Measurements from ENCODE around the gene EIF3A. TPM values are rescaled to one million over a fixed set of nuclear protein-coding genes. Genes with fewer than 3 reads are reported as not detected.
"Not testable (repeated sequence)": the region's sequence is repeated elsewhere in the genome, so short reads cannot be mapped to it uniquely, and the experiment has no call there.

Gene EIF3A
- total RNA-seq, 2 donors from 2014 or later, result 82.2 to 101 TPM

DNA sequence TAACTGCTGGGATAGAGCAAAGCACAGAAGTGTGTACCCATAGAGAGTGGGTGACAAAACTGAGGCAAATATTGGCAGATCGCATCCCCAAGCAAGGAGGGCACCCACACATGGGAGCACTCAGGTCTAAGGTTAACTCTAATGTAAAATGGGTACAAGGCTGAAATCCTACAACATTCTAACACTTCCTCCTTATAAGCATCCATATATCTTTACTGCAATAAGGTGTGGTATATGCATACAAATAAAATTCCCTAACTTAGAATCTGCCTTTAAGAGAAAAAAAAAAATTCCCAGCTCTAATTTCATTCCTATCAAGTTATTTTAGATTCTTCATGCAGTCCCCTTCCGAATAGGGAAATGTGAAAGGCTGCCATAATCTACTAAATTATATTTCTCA is 18.7 kb downstream of the EIF3A start:
- no peak for DNase-seq (ENCODE audit: low spot score)
- intact Hi-C loops (cut with DNase I), result no loop called here

DNA sequence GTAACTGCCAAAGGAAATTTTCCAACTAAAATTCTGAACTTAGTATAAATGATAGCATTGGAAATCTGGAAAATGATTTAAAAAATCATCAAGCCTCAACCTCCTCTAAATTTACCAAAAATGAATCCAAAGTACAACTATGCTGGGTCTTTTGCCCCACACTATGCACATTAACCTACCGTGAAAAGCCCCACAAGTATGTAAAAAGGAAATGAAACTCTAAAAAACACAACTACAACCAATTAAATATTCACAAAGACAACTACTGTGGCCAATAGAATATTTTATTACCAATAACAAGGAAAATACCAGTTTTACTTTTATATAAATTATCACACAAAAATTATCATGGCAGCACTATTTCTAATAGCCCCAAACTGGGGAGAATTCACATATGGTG is 19.3 kb downstream of the EIF3A start:
- no peak for DNase-seq (ENCODE audit: low spot score)
- intact Hi-C loops (cut with DNase I), result no loop called here

DNA sequence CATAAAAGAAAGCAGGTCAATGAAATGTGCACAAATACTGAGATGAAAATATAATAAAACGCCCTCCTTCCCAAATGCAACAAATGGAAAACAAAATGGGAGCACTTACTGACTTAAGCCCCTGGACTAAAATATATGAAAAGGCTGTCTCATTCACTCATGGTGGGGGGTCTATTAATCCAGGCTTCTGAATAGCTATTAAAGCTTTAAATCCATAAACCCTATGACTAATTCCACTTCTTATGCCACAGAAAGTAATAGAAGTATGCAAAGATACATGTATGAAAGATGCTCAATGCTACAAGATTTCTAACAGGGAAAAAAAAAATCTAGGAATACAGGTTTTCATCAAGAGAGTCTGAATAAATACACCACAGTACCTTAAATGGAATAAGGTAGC is 20.5 kb downstream of the EIF3A start:
- DNase-seq (ENCODE audit: low spot score), result no peak
- intact Hi-C loops (cut with DNase I), result no loop called here

DNA sequence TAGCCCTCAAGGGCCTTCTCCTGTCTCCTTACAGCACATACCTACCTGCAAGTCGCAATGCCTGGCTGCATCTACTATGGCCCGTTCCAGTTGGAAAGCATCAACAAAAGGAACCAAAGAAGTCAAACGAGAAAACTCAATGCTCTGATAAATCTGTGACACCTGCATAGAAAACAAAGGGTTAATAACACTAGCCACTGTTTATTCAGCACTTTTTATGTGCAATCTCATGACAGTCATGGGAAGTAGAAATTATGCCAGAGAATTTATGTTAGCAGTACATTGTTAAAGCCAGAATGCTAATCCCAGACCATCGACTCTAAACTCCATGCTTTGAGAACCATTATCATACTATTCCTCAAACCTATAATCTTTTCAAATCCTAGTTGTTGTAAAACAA is 21.1 kb downstream of the EIF3A start:
- intact Hi-C loops (cut with DNase I), result no loop called here
- no peak for DNase-seq (ENCODE audit: low spot score)

DNA sequence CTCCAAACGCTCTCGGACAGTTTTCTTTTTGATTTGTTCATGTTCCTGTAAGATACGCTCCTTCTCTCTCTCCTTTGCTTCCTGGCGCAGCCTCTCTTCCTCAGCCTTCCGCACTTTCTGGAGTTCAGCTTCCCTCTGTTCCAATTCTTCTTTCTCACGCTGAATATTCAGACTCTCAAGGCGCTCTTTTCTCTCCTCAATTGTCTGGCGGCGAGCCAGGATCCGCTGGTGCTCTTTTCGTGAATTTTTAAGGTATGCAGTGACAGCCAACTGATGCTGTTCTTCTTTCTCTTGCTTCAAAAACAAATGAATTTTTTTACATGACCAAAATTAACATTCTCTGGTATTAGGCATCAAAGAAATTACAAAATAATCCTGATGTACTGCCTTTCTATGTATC is 22.6 kb downstream of the EIF3A start:
- intact Hi-C loops (cut with DNase I), result no loop called here
- DNase-seq (ENCODE audit: low spot score), result no peak

DNA sequence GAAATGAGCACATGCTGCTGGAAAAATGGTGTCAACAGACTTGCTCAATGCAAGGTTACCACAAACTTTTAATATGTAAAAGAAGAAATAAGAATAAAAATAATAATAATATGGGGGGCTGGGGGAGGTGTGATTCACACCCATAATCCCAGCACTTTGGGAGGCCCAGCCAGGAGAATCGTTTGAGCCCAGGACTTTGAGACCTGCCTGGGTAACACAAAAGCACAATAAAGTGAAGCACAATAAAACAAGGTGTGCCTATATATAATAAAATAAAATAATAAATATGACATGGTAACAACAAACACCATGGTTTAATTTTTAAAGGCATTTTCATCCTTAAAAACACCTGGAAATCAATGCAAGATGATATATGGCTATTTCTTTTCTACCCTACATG is 25.1 kb downstream of the EIF3A start:
- DNase-seq (ENCODE audit: low spot score), result no peak
- intact Hi-C loops (cut with DNase I), result no loop called here

DNA sequence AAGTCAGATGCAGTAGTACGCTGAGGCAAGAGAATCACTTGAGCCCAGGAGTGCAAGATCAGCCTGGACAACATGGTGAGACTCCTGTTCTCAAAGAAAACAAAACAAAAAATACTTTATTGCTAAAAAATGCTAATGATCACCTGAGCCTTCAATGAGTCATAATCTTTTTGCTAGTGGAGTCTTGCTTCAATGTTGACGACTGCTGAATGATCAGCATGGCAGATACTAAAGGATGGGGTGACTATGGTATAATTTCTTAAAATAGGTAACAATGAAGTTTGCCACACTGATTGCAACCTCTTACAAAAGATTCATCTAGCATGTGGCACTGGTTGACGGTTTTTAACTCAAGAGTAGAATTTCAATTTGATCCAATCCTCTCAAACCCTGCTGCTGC is 28.8 kb downstream of the EIF3A start:
- intact Hi-C loops (cut with DNase I), result no loop called here
- DNase-seq (ENCODE audit: low spot score), result no peak

DNA sequence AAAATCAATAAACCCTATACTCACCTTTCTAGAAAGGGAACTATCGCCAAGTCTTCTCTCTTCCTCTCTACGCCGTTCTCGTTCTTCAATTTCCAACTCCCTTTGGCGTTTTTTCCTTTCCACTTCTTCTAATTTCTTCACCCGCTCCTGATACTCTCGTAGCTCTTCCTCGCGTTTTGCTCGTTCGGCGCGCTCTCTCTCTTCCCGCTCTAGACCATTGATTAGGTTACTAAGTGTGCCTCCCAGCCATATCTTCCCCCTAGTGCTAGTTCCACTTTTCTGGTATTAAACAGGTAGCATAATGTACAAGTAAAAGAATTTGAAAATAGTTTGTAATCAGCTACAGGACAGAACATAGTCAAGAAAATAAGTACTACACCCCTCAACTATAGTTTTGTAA is 30.8 kb downstream of the EIF3A start:
- DNase-seq (ENCODE audit: low spot score), result no peak
- intact Hi-C loops (cut with DNase I), result no loop called here

DNA sequence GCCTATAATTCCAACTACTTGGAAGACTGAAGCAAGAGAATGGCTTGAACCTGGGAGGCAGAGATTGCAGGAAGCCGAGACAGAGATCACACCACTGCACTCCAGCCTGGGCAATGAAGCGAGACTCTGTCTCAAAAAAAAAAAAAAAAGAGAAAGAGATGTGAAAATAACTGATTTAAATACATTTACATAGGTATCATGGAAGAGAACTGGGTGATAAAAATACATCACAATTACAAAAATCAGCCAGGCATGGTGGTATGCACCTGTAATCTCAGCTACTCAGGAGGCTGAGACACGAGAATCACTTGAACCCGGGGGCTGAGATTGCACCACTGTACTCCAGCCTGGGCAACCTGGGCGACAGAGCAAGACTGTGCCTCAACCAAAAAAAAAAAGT is 31.3 kb downstream of the EIF3A start:
- intact Hi-C loops (cut with DNase I), result no loop called here
- DNase-seq (ENCODE audit: low spot score), result no peak

DNA sequence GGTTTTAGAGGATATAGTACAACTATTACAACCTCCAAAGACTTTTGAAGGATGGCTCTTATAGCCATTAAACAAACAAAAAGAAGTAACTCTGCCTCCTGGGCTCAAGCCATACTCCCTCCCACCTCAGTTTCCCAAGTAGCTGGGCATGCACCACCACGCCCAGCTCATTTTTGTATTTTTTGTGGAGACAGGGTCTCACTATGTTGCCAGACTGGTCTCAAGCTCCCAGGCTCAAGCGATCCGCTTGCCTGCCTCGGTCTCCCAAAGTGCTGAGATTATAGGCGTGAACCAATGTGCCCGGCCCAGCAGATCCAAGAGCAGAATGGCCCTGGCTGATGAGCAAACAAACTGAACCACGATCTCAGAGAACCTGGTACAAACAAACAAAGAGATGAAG is 35.1 kb downstream of the EIF3A start:
- DNase-seq (ENCODE audit: low spot score), result no peak
- intact Hi-C loops (cut with DNase I), result no loop called here

DNA sequence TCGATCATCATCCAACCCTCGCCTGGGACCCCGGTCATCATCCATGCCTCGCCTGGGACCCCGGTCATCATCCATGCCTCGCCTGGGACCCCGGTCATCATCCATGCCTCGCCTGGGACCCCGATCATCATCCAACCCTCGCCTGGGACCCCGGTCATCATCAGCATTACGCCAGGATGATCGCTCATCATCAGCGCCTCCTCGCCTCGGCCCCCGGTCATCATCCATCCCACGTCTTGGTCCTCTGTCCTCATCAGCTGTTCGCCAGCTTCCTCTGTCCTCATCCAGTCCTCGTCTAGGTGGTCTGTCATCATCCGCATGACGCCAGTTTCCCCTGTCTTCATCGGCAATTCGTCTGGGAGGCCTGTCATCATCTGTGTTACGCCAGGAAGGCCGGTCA is 38.4 kb downstream of the EIF3A start:
- DNase-seq (ENCODE audit: low spot score), result no peak
- intact Hi-C loops (cut with DNase I), result no loop called here

DNA sequence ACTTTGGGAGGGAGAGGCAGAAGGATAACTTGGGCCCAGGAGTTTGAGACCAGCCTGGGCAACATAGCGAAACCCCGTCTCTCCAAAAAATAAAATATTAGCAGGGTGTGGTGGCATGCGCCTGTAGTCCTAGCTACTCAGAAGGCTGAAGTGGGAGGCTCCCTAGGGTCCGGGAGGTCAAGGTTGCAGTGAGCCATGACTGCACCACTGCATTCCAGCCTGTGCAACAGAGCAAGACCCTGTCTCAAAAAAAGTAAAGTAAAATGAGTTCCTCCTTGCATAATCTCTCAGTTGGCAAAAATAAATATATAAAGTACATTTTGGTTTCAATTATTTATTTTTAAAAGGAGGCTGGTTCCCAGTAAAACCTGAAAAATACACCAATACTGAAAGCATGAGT is 39.3 kb downstream of the EIF3A start:
- DNase-seq (ENCODE audit: low spot score), result no peak

DNA sequence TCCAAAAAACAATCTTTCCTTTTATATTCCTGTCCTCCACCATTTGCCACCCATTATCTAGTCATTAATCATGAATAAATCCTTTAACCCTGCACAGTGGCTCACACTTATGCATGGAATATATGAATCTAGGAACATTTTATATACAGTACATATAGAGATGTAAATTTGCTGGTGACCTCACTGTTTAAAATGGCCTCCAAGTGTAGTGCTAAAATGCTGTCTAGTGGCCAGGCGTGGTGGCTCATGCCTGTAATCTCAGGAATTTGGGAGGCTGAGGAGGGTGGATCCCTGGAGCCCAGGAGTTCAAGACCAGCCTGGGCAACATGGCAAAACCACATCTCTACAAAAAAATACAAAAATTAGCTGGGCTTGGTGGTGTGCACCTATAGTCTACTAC is 41.5 kb downstream of the EIF3A start:
- intact Hi-C loops (cut with DNase I), result no loop called here
- DNase-seq (ENCODE audit: low spot score), result no peak

More for the DNA sequence above, 39.3 kb downstream of the EIF3A start:
- intact Hi-C loops (cut with DNase I), result no loop called here

DNA sequence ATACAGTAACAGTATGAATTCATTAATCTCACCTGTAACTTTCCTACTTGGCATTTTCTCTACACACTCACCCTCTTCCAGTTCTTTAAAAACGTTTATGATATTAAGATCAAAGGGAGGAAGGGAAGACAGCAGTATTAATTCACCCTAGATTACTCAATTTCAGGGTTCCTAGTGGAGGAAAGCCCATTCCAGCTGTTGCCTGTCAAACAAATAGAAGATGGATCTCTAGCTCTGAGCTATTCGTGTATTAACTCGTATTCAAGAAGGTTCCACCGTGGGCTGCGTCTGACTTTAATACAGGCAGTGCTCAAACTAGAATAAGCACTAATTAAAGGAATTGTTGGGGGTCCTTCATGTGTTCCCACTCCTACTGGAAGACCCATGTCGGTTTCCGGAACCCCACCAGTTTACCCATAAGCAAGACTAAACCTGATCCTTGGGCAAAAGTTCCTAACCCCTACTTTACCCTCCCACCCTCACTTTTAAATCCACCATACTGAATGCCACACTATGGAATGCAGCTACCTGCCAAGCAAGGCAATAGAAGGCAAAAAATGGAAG is 49.0 kb downstream of the EIF3A start:
- DNase-seq (ENCODE audit: low spot score), result no peak
- intact Hi-C loops (cut with DNase I), result loop anchor here in 1 of 2 donors (5.0 kb wide), 1 partner anchor 41 kb away; no protein-coding TSS in a partner anchor

DNA sequence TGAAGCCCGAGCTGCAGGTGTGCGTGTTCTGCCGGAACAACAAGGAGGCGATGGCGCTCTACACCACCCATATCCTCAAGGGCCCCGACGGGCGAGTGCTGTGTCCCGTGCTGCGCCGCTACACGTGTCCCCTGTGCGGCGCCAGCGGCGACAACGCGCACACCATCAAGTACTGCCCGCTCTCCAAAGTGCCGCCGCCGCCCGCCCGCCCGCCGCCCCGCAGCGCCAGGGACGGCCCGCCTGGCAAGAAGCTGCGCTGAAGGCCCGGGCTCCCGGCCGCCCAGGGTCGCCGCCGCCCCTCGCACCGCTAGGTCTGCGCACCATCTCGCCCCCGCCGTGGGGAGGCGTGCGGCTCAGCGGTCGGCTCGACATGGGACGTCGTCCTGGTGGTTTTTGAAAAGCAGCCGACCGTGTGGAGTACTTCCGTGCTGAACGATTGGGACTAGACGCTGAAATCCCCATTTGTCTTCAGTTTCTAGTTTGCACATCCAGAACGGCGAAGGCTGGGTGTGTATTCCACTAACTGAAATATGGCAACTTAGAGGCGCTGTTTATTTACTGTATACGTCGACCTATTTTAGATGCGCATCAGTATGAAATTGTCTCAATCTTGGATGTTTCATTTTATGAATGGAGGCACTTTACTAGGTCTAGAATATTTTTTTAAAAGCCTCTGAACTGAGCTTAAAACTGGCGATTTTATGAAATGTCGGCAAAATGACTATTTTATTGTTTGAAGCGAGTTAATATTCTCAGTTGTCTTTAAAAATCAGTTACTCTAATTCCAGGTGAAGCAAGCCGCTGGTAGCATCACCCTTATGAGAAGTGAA is 50.0 kb downstream of the EIF3A start:
- intact Hi-C loops (cut with DNase I), result loop anchor here in 1 of 2 donors (5.0 kb wide), 1 partner anchor 42 kb away; no protein-coding TSS in a partner anchor
- DNase-seq (ENCODE audit: low spot score), result no peak

DNA sequence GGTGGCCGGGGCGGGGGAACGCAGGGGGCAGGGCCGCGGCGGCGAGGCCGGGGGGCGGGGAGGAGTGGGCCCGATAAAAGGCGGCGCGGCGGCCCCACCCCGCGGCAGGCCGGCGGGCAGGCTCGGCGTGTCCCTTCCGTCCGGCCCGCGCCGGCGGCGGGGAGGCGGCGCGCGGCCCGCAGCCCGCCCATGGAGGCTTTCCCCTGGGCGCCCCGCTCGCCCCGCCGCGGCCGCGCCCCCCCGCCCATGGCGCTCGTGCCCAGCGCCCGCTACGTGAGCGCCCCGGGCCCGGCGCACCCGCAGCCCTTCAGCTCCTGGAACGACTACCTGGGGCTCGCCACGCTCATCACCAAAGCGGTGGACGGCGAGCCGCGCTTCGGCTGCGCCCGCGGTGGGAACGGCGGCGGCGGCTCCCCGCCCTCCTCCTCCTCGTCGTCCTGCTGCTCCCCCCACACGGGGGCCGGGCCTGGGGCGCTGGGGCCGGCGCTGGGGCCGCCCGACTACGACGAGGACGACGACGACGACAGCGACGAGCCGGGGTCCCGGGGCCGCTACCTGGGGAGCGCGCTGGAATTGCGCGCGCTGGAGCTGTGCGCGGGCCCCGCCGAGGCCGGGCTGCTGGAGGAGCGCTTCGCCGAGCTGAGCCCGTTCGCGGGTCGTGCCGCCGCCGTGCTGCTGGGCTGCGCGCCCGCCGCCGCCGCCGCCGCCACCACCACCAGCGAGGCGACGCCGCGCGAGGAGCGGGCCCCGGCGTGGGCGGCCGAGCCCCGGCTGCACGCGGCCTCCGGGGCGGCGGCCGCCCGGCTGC is 50.8 kb downstream of the EIF3A start, which contains the start of gene NANOS1:
Gene NANOS1, plus strand, starts transcription at position 102 of the 808 bp plus-strand sequence. Its CDS starts 88 bp downstream, at position 190.
- DNase-seq (ENCODE audit: low spot score), result no peak
- intact Hi-C loops (cut with DNase I), result loop anchor here in 1 of 2 donors (5.0 kb wide), 1 partner anchor 42 kb away; no protein-coding TSS in a partner anchor

DNA sequence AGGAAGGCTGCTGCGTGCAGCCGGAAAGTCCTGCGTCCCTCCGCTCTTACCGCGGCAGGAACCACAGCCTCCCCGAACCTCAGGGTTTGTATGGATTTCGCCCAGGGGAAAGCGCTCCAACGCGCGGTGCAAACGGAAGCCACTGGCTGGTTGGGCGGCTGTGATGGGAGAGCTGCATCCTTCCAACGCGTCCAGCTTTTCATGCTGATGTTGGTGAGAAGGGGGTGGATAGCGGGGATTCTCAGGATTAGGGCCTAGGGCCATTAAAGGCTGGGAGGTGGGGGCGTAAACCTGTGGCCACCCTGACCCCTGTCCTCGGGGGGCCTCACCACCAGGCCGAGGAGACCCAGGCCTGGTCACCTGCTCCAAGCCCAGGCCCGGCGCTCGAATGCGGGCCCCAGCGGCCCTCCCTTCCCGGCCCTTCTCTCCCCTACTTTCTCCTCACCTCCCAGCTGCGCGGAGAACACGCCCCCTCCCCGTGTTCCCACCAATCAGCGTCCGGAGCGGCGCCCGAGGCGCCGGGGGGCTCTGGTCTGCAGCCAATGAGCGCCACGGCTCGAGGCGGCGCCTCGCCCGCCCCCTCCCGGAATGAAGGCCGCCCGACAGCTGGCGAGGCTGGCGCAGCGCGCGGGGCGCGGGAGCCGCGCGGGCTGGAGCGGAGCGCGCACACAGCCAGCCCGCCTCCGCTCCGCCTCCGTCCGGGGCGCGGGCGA is 51.6 kb downstream of the EIF3A start:
- DNase-seq (ENCODE audit: low spot score), result peak; percentile 93
- intact Hi-C loops (cut with DNase I), result no loop called here

DNA sequence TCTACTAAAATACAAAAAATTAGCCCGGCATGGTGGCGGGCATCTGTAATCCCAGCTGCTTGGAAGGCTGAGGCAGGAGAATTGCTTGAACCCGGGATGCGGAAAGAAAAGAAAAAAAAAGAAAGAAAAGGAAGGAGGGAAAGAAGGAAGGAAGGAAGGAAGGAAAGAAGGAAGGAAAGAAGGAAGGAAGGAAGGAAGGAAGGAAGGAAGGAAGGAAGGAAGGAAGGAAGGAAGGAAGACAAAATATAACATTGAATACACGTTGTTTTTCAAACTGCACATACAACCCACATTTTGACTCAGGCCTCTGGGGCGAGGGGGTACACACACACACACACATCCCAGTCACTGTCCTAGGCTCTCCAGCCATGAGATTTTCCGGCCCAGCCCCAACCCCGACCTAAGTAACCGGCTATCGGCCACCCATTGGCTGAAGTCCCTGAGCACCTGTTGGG is 52.1 kb downstream of the EIF3A start:
- not testable (repeated sequence) for DNase-seq (ENCODE audit: low spot score)

More for the DNA sequence above, 52.1 kb downstream of the EIF3A start:
- intact Hi-C loops (cut with DNase I), result not testable (repeated sequence)

Data from posterior vena cava (tissue), 2 donors.